NCI-H1417 treated with DMSO at 0.1 percent for 48 hours (cell line): Measurements from ENCODE around the gene SPINK4.

Experiments used
- DNase-seq: peaks from one replicate; lab custom pipeline; 2025; lab: John Stamatoyannopoulos, UW

Gene SPINK4

GRCh38 chr9:33291901-33292300 lies 51.9 kb downstream of the SPINK4 start:
- no peak for DNase-seq

GRCh38 chr9:33293782-33294181 lies 53.8 kb downstream of the SPINK4 start:
- no peak for DNase-seq

- DNase-seq: no peak
Observed at GRCh38 chr9:33294670-33295432, 54.9 kb downstream of the SPINK4 start.

- no peak for DNase-seq
Observed at GRCh38 chr9:33295571-33295970, 55.6 kb downstream of the SPINK4 start.

GRCh38 chr9:33297432-33297831 lies 57.5 kb downstream of the SPINK4 start:
- no peak for DNase-seq
